IMR-90 (cell line): Measurements from ENCODE around the gene IL1F10. TPM values are rescaled to one million over a fixed set of nuclear protein-coding genes. Genes with fewer than 3 reads are reported as not detected.

Experiments
- ATAC-seq: fragments of 200-7000 bp; cut with Tn5 transposase; 2 replicates; pipeline ENCODE4 v1.9.1; 2020; ENCODE audit warnings: low read depth, mild to moderate bottlenecking, moderate library complexity
- BruUV-seq: library from RNA; stranded (reverse); fragments of 400-500 nt; replicated peaks from 2 replicates; lab custom pipeline; 2021; lab: Mats Ljungman, UMichigan
- CTCF ChIA-PET: fragments of 300-600 bp; formaldehyde crosslinking; extraction: SDS; loops from one replicate; lab custom pipeline; 2021; ENCODE audit warnings: antibody characterized with exemption; lab: Yijun Ruan, JAX
- POLR2A ChIA-PET: fragments of 300-600 bp; sonication (Branson Sonifier 250); formaldehyde crosslinking; loops from one replicate; lab custom pipeline; 2022; ENCODE audit warnings: antibody characterized with exemption; ENCODE audit not compliant: unreplicated experiment; lab: Charles Lee
- DNase-seq: peaks from one replicate; pipeline ENCODE4 v3.0.0; 2013
- H2AFZ ChIP-seq: replicated peaks from 2 replicates; pipeline ENCODE3; 2013; ENCODE audit warnings: low read length, mild to moderate bottlenecking; ENCODE audit not compliant: poor library complexity
- H2AK5ac ChIP-seq: 2 replicates; pipeline ENCODE4 v1.6.1; 2013; ENCODE audit warnings: low read depth, low read length, inconsistent platforms
- H2AK9ac ChIP-seq: replicated peaks from 2 replicates; pipeline ENCODE3; 2013; ENCODE audit warnings: mild to moderate bottlenecking, low read depth, low read length, moderate library complexity; ENCODE audit not compliant: poor library complexity
- H2BK120ac ChIP-seq: 2 replicates; pipeline ENCODE4 v1.6.1; 2013; ENCODE audit warnings: low read depth, low read length, inconsistent platforms
- H2BK15ac ChIP-seq: 3 replicates; pipeline ENCODE4 v1.6.1; 2013; ENCODE audit warnings: low read depth, low read length, inconsistent platforms
- H2BK20ac ChIP-seq: 2 replicates; pipeline ENCODE4 v1.6.1; 2013; ENCODE audit warnings: low read depth, mild to moderate bottlenecking, inconsistent platforms, low read length, moderate library complexity
- H2BK5ac ChIP-seq: 2 replicates; pipeline ENCODE4 v1.6.1; 2013; ENCODE audit warnings: mild to moderate bottlenecking, low read depth, low read length, inconsistent platforms; ENCODE audit not compliant: poor library complexity, severe bottlenecking
- H3K14ac ChIP-seq: replicated peaks from 2 replicates; pipeline ENCODE4 v1.6.1; 2013; ENCODE audit warnings: low read depth, low read length, inconsistent platforms
- H3K18ac ChIP-seq: 2 replicates; pipeline ENCODE4 v1.6.1; 2013; ENCODE audit warnings: low read depth, low read length, control low read depth
- H3K23ac ChIP-seq: 2 replicates; pipeline ENCODE4 v1.6.1; 2013; ENCODE audit warnings: low read depth, low read length, inconsistent platforms
- H3K27ac ChIP-seq: 2 replicates; pipeline ENCODE4 v1.5.1; 2013; ENCODE audit warnings: mild to moderate bottlenecking, control low read depth, low read length; ENCODE audit not compliant: insufficient read depth
- H3K27me3 ChIP-seq: 2 replicates; pipeline ENCODE4 v1.6.1; 2013; ENCODE audit warnings: low read length; ENCODE audit not compliant: control insufficient read depth, insufficient read depth
- H3K36me3 ChIP-seq: 2 replicates; pipeline ENCODE4 v1.6.1; 2013; ENCODE audit warnings: low read length, mixed read lengths; ENCODE audit not compliant: control insufficient read depth, insufficient read depth
- H3K4ac ChIP-seq: 2 replicates; pipeline ENCODE4 v1.6.1; 2013; ENCODE audit warnings: low read depth, low read length, inconsistent platforms
- H3K4me1 ChIP-seq: 2 replicates; pipeline ENCODE4 v1.6.1; 2013; ENCODE audit warnings: low read length, mixed read lengths; ENCODE audit not compliant: control insufficient read depth, insufficient read depth
- H3K4me2 ChIP-seq: 2 replicates; pipeline ENCODE4 v1.6.1; 2013; ENCODE audit warnings: low read depth, mild to moderate bottlenecking, control low read depth, low read length, moderate library complexity
- H3K4me3 ChIP-seq: 2 replicates; pipeline ENCODE4 v1.5.1; 2013; ENCODE audit warnings: low read depth, mild to moderate bottlenecking, control low read depth, low read length, moderate library complexity; ENCODE audit not compliant: insufficient read depth
- H3K56ac ChIP-seq: 2 replicates; pipeline ENCODE4 v1.6.1; 2013; ENCODE audit warnings: low read length, inconsistent platforms; ENCODE audit not compliant: insufficient read depth; ENCODE audit errors: extremely low read depth
- H3K79me1 ChIP-seq, 2 experiments: 2 replicates each; pipeline ENCODE4 v1.6.1; 2013; ENCODE audit warnings: low read length in 2 of 2, inconsistent platforms in 1 of 2, low read depth in 1 of 2
- H3K9ac ChIP-seq: 2 replicates; pipeline ENCODE4 v1.6.1; 2013; ENCODE audit warnings: low read depth, low read length, control low read depth
- H3K9me1 ChIP-seq: 2 replicates; pipeline ENCODE4 v1.6.1; 2013; ENCODE audit warnings: low read length, inconsistent platforms; ENCODE audit not compliant: insufficient read depth
- H3K9me3 ChIP-seq: 2 replicates; pipeline ENCODE4 v1.6.1; 2013; ENCODE audit warnings: low read length; ENCODE audit not compliant: control insufficient read depth, insufficient read depth
- H4K20me1 ChIP-seq: 2 replicates; pipeline ENCODE4 v1.6.1; 2013; ENCODE audit warnings: low read length, inconsistent platforms; ENCODE audit not compliant: insufficient read depth
- H4K5ac ChIP-seq: 2 replicates; pipeline ENCODE4 v1.6.1; 2013; ENCODE audit warnings: mild to moderate bottlenecking, low read depth, low read length, control low read depth
- H4K8ac ChIP-seq, 2 experiments: 2 replicates each; pipeline ENCODE4 v1.6.1; 2013; ENCODE audit warnings: low read depth in 2 of 2, low read length in 2 of 2, control low read depth in 1 of 2, inconsistent platforms in 1 of 2
- H4K91ac ChIP-seq: 2 replicates; pipeline ENCODE4 v1.6.1; 2013; ENCODE audit warnings: low read depth, low read length, inconsistent platforms; ENCODE audit not compliant: insufficient read depth
- BHLHE40 ChIP-seq: fragments of 150-350 bp; IDR thresholded peaks from 2 replicates; pipeline ENCODE4 v1.6.1; 2016; ENCODE audit warnings: mild to moderate bottlenecking, low read depth, low read length
- CEBPB ChIP-seq: IDR thresholded peaks from 2 replicates; pipeline ENCODE4 v1.6.1; 2012; ENCODE audit warnings: low read depth, low read length, improper control_type of control experiment
- CHD1 ChIP-seq: IDR thresholded peaks from 2 replicates; pipeline ENCODE4 v1.6.1; 2012; ENCODE audit warnings: low read depth, low read length, improper control_type of control experiment
- CTCF ChIP-seq: conservative IDR thresholded peaks from 2 replicates; pipeline ENCODE4 v1.5.1; 2012; ENCODE audit warnings: mild to moderate bottlenecking, low read depth, low read length, improper control_type of control experiment
- FOS ChIP-seq: fragments of 150-350 bp; IDR thresholded peaks from 2 replicates; pipeline ENCODE4 v1.6.1; 2016; ENCODE audit warnings: low read depth, low read length
- MAFK ChIP-seq: IDR thresholded peaks from 2 replicates; pipeline ENCODE4 v1.6.1; 2012; ENCODE audit warnings: low read depth, low read length, improper control_type of control experiment
- POLR2A ChIP-seq: IDR thresholded peaks from 2 replicates; pipeline ENCODE4 v1.6.1; 2012; ENCODE audit warnings: mild to moderate bottlenecking, low read depth, low read length
- RCOR1 ChIP-seq: IDR thresholded peaks from 2 replicates; pipeline ENCODE4 v1.6.1; 2012; ENCODE audit warnings: mild to moderate bottlenecking, low read length, improper control_type of control experiment; ENCODE audit not compliant: insufficient replicate concordance
- RFX5 ChIP-seq: IDR thresholded peaks from 2 replicates; pipeline ENCODE4 v1.8.0; 2012; ENCODE audit warnings: low read depth, mild to moderate bottlenecking, low read length, moderate library complexity
- WGBS, 2 experiments: methylation state at CpG; one replicate each; pipeline versions ENCODE4 v1.1.5 to v1.1.7; 2013; ENCODE audit warnings: missing lambda C conversion rate in 2 of 2; ENCODE audit not compliant: insufficient read length in 1 of 2; ENCODE audit errors: extremely low coverage in 2 of 2; 5-methylcytosine and 5-hydroxymethylcytosine counted together
- dilution Hi-C: fragments of 300-500 bp; cut with HindIII; formaldehyde crosslinking; loops from one replicate; pipeline ENCODE4 v1.14.3; 2018; ENCODE audit warnings: low sequenced_read_pairs; ENCODE audit not compliant: unreplicated experiment
- in situ Hi-C: fragments of 300-500 bp; cut with MboI; formaldehyde crosslinking; loops from 3 replicates; pipeline ENCODE4 v1.14.3; 2019; ENCODE audit warnings: low sequenced_read_pairs, inconsistent platforms, mixed read lengths
- intact Hi-C: fragments of 100-400 bp; cut with micrococcal nuclease; formaldehyde crosslinking; loops from 2 replicates; pipeline ENCODE4 v1.10.0; 2022
- polyA plus RNA-seq, 3 experiments: library from polyadenylated mRNA; depleted of rRNA; stranded (reverse); fragments of >200 nt; gene quantifications; 2 replicates each; pipeline ENCODE4 v1.2.3, GENCODE V29; 2012; ENCODE audit warnings: low replicate concordance in 1 of 3
- total RNA-seq: library from RNA; depleted of rRNA; stranded (reverse); fragments of >200 nt; gene quantifications from 2 replicates; pipeline ENCODE4 v1.2.3, GENCODE V29; 2012
- TF ChIP-seq, protein P1 (sequence below): fragments of 150-350 bp; IDR thresholded peaks from 2 replicates; pipeline ENCODE4 v1.6.1; 2017; ENCODE audit warnings: mild to moderate bottlenecking, antibody characterized with exemption, low read length, low read depth

IL1F10 gene
- total and polyA plus RNA-seq, 2 of the 4 experiments (the other 2 are of a cell fraction): not detected

DNA sequence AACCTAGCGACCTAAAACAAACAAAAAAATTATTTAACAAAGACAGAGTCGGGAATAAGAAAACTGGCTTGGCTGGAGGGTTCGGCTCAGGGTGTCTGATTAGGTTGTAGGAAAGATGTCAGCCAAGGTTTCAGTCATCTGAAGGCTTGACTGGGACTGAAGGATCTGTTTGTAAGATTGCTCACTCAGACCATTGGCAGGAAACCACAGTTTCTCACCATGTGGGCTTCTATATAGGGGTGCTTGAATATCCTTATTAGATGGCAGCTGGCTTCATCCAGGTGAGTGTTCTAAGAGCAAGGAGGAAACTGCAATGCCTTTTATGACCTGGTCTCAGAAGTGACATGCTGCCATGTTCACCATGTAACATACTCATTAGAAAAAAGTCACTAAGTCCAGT is 14.1 kb upstream of the IL1F10 start:
- in situ Hi-C loops: no loop called here
- Histone ChIP-seq H2BK5ac (no peak overlapping the region), H3K18ac (no peak overlapping the region), H3K9ac (no peak overlapping the region), H3K9me3 (no peaks in the 10 kb centered on the region; the same call in 1 of the 2 replicates), H3K9me1 (no peaks in the 10 kb centered on the region), H2AK9ac (no peak overlapping the region), H3K4me1 (no peaks in the 10 kb centered on the region), H3K79me1 (no peaks in the 10 kb centered on the region), H4K5ac (no peak overlapping the region), H3K56ac (no peak overlapping the region), H4K8ac (no peak overlapping the region), H2BK15ac (no peak overlapping the region), H3K4me2 (no peak overlapping the region), H3K27ac (no peak overlapping the region), H2BK120ac (no peak overlapping the region), H3K4ac (no peak overlapping the region), H2BK20ac (no peak overlapping the region), H4K20me1 (no peaks in the 10 kb centered on the region), H3K36me3 (no peaks in the 10 kb centered on the region), H2AFZ (no peak overlapping the region), H4K91ac (no peak overlapping the region), H3K23ac (no peak overlapping the region), H3K27me3 (no peaks in the 10 kb centered on the region; the same call in 1 of the 2 replicates), H3K4me3 (no peak overlapping the region), H2AK5ac (no peak overlapping the region), H3K14ac (no peak overlapping the region)
- ChIA-PET CTCF (no interaction called here), POLR2A (no interaction called here)
- DNase-seq (no peak), ATAC-seq (no peak)
- dilution Hi-C loops: no loop called here
- no CpG with 5 or more reads among the region's 3 CpGs for WGBS, 2 experiments
- BruUV-seq: no TSS peak
- no peak for TF ChIP-seq MAFK
- TF ChIP-seq CHD1: no peak
- no peak for TF ChIP-seq RCOR1
- no peak for TF ChIP-seq POLR2A
- TF ChIP-seq CTCF: no peak
- no peak for TF ChIP-seq RFX5
- TF ChIP-seq FOS: no peak
- no peak for TF ChIP-seq BHLHE40
- TF ChIP-seq, protein P1, sequence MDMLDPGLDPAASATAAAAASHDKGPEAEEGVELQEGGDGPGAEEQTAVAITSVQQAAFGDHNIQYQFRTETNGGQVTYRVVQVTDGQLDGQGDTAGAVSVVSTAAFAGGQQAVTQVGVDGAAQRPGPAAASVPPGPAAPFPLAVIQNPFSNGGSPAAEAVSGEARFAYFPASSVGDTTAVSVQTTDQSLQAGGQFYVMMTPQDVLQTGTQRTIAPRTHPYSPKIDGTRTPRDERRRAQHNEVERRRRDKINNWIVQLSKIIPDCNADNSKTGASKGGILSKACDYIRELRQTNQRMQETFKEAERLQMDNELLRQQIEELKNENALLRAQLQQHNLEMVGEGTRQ: no peak
- TF ChIP-seq CEBPB: no peak
- intact Hi-C loops: no loop called here
